MM.1S (cell line): ENCODE data around the gene ERGIC3.

ENCODE experiments used
- EZH2 ChIP-seq: fragments of 300-600 bp; sonication (generic); optimal IDR thresholded peaks from 2 replicates; pipeline ENCODE3; 2017; ENCODE audit warnings: low read depth, mild to moderate bottlenecking, antibody characterized with exemption, low read length, mixed read lengths
- EZH2phosphoT487 ChIP-seq: fragments of 300-600 bp; sonication (generic); IDR thresholded peaks from 2 replicates; pipeline ENCODE4 v1.6.1; 2018; ENCODE audit warnings: antibody characterized with exemption, low read length
- TF ChIP-seq, protein P1 (sequence below): fragments of 300-600 bp; sonication (generic); IDR thresholded peaks from 2 replicates; pipeline ENCODE4 v1.5.1; 2016; ENCODE audit warnings: antibody characterized with exemption, low read length, mixed read lengths

DNA sequence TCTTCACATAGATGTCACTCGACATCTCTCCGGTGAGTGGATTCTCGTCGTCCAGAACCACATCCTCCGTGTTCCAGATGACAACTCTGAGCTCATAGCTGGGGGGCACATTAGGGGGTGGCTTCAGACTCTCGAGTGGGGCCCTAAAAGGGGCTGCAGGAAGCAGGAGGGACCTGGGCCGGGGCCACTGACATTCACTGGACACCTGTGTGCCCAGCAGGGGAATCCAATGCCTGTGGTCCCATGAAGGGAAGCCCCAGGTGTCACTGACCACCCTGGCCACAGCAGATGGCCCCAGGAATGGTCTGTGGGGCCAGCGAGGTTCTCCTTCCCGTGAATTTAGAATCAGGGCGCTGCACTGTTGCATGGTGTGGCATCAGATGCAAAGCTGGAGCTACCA, 18.7 kb downstream of the ERGIC3 start:
- TF ChIP-seq, protein P1, sequence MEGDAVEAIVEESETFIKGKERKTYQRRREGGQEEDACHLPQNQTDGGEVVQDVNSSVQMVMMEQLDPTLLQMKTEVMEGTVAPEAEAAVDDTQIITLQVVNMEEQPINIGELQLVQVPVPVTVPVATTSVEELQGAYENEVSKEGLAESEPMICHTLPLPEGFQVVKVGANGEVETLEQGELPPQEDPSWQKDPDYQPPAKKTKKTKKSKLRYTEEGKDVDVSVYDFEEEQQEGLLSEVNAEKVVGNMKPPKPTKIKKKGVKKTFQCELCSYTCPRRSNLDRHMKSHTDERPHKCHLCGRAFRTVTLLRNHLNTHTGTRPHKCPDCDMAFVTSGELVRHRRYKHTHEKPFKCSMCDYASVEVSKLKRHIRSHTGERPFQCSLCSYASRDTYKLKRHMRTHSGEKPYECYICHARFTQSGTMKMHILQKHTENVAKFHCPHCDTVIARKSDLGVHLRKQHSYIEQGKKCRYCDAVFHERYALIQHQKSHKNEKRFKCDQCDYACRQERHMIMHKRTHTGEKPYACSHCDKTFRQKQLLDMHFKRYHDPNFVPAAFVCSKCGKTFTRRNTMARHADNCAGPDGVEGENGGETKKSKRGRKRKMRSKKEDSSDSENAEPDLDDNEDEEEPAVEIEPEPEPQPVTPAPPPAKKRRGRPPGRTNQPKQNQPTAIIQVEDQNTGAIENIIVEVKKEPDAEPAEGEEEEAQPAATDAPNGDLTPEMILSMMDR: no peak
- TF ChIP-seq EZH2 (no peak), EZH2phosphoT487 (no peak)
